ENCODE measurements around the gene NMBR.
A peak's percentile ranks its signal among the peaks of the same experiment; 100 is the strongest.
"Not testable (repeated sequence)": the region's sequence is repeated elsewhere in the genome, so short reads cannot be mapped to it uniquely, and the experiment has no call there.

The NMBR gene

GRCh38 chr6:142146828-142147662 lies at the start of gene NMBR, which contains the start of gene VTA1:
NMBR (minus strand) TSS chr6:142147122; CDS start chr6:142088658, 58,464 bp downstream.
VTA1 (plus strand) TSS chr6:142147263; CDS start chr6:142147288, 25 bp downstream.
- peak; percentile 99 for DNase-seq

- no peak for DNase-seq
These were observed 49.1 kb upstream of the NMBR start for GRCh38 chr6:142195862-142196541.

GRCh38 chr6:142193621-142194020 lies 46.7 kb upstream of the NMBR start:
- no peak for DNase-seq

- DNase-seq: no peak
These were observed 45.4 kb upstream of the NMBR start for GRCh38 chr6:142192343-142192742.

- DNase-seq: no peak
These were observed 42.1 kb upstream of the NMBR start for GRCh38 chr6:142189057-142189456.

GRCh38 chr6:142188341-142188740 lies 41.4 kb upstream of the NMBR start:
- DNase-seq: not testable (repeated sequence)

GRCh38 chr6:142187209-142187608 lies 40.3 kb upstream of the NMBR start:
- no peak for DNase-seq

- DNase-seq: peak; percentile 31
These were observed 38.7 kb upstream of the NMBR start for GRCh38 chr6:142185641-142186040.

GRCh38 chr6:142184307-142184706 lies 37.4 kb upstream of the NMBR start:
- DNase-seq: peak; percentile 41

- peak; percentile 21 for DNase-seq
These were observed 36.4 kb upstream of the NMBR start for GRCh38 chr6:142183351-142183750.

GRCh38 chr6:142182004-142182403 lies 35.1 kb upstream of the NMBR start:
- no peak for DNase-seq

GRCh38 chr6:142178129-142178528 lies 31.2 kb upstream of the NMBR start:
- no peak for DNase-seq

- no peak for DNase-seq
These were observed 27.8 kb upstream of the NMBR start for GRCh38 chr6:142174703-142175102.

GRCh38 chr6:142173980-142174379 lies 27.1 kb upstream of the NMBR start:
- DNase-seq: no peak

GRCh38 chr6:142172758-142173157 lies 25.8 kb upstream of the NMBR start:
- DNase-seq: no peak

- DNase-seq: no peak
These were observed 24.4 kb upstream of the NMBR start for GRCh38 chr6:142171351-142171750.

GRCh38 chr6:142167486-142167885 lies 20.6 kb upstream of the NMBR start:
- no peak for DNase-seq

GRCh38 chr6:142167071-142167470 lies 20.1 kb upstream of the NMBR start:
- DNase-seq: no peak

- DNase-seq: no peak
These were observed 18.3 kb upstream of the NMBR start for GRCh38 chr6:142165227-142165626.

- DNase-seq: no peak
These were observed 15.9 kb upstream of the NMBR start for GRCh38 chr6:142162780-142163179.

- DNase-seq: not testable (repeated sequence)
These were observed 9.8 kb upstream of the NMBR start for GRCh38 chr6:142156758-142157068.

- DNase-seq: peak; percentile 77
These were observed 9.2 kb upstream of the NMBR start for GRCh38 chr6:142155895-142156757.

- no peak for DNase-seq
These were observed 8.2 kb upstream of the NMBR start for GRCh38 chr6:142155091-142155490.
